HFFc6 (cell line): ENCODE measurements around the gene PDE4D. TPM values are rescaled to one million over a fixed set of nuclear protein-coding genes. Genes with fewer than 3 reads are reported as not detected.

Experiments
- DNase-seq: peaks from one replicate; pipeline ENCODE4 v3.0.0-alpha.2; 2018
- H3K27ac Mint-ChIP-seq: 2 replicates; pipeline ENCODE4 v1.8.0; 2020; ENCODE audit warnings: mild to moderate bottlenecking, mixed read lengths
- H3K27me3 Mint-ChIP-seq: 2 replicates; pipeline ENCODE4 v1.8.0; 2021; ENCODE audit warnings: mild to moderate bottlenecking, moderate library complexity, mixed read lengths; ENCODE audit not compliant: insufficient read depth
- H3K36me3 Mint-ChIP-seq: 2 replicates; pipeline ENCODE4 v1.8.0; 2021; ENCODE audit warnings: low read depth, mixed read lengths
- H3K4me1 Mint-ChIP-seq: 2 replicates; pipeline ENCODE4 v1.8.0; 2020; ENCODE audit warnings: low read depth, mixed read lengths
- H3K4me3 Mint-ChIP-seq: 2 replicates; pipeline ENCODE4 v1.8.0; 2020; ENCODE audit warnings: mild to moderate bottlenecking, moderate library complexity, mixed read lengths
- H3K9me3 Mint-ChIP-seq: 2 replicates; pipeline ENCODE4 v1.8.0; 2020; ENCODE audit warnings: mild to moderate bottlenecking, mixed read lengths
- total RNA-seq, 6 experiments: library from RNA; stranded (reverse); fragmentation: NEBNext Ultra II Directional; extraction: Animal tissue kit (Norgen Biotek cat#: 25700); gene quantifications; 2 replicates in 1 of 6; 3 replicates in 5 of 6; pipeline ENCODE4 v1.2.3, GENCODE V29; 2021
- TF ChIP-seq, protein P1 (sequence below): fragments of 200-600 bp; sonication (generic); IDR thresholded peaks from 2 replicates; pipeline ENCODE4 v1.5.0; 2021; ENCODE audit warnings: antibody characterized with exemption, mild to moderate bottlenecking

PDE4D gene
- total RNA-seq, 6 experiments from 2014 or later, result 1.8 to 7.3 (median 6.2) TPM

DNA sequence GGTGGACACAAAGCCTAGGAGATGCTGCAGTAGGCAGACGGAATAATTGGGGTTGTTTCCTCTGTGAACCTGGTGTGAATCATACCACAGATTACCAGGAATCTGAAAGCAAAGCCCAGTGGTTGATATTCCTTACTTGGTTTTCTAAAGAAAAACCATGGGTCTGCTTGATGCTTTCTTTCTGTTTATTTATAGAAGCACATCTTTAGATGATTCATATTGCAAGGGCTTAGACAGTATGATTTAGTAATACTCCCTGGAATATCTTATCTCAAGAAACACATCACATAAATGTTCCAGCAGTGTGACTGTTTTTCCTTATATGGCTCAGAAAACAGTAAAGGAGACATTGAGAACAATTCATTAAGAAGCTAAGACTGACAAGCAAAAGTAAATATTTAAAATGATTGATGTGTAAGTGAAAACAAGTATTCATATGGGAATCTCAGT lies 687.4 kb downstream of the PDE4D start:
- Mint-ChIP-seq H3K4me1 (peaks cover 14% of the 10 kb centered on the region), H3K9me3 (no peaks in the 10 kb centered on the region), H3K4me3 (no peak overlapping the region), H3K27me3 (no peaks in the 10 kb centered on the region; the same call in 1 of the 2 replicates), H3K27ac (no peak overlapping the region), H3K36me3 (no peaks in the 10 kb centered on the region)
- TF ChIP-seq, protein P1, sequence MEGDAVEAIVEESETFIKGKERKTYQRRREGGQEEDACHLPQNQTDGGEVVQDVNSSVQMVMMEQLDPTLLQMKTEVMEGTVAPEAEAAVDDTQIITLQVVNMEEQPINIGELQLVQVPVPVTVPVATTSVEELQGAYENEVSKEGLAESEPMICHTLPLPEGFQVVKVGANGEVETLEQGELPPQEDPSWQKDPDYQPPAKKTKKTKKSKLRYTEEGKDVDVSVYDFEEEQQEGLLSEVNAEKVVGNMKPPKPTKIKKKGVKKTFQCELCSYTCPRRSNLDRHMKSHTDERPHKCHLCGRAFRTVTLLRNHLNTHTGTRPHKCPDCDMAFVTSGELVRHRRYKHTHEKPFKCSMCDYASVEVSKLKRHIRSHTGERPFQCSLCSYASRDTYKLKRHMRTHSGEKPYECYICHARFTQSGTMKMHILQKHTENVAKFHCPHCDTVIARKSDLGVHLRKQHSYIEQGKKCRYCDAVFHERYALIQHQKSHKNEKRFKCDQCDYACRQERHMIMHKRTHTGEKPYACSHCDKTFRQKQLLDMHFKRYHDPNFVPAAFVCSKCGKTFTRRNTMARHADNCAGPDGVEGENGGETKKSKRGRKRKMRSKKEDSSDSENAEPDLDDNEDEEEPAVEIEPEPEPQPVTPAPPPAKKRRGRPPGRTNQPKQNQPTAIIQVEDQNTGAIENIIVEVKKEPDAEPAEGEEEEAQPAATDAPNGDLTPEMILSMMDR, result no peak
- DNase-seq, result peak; percentile 66

DNA sequence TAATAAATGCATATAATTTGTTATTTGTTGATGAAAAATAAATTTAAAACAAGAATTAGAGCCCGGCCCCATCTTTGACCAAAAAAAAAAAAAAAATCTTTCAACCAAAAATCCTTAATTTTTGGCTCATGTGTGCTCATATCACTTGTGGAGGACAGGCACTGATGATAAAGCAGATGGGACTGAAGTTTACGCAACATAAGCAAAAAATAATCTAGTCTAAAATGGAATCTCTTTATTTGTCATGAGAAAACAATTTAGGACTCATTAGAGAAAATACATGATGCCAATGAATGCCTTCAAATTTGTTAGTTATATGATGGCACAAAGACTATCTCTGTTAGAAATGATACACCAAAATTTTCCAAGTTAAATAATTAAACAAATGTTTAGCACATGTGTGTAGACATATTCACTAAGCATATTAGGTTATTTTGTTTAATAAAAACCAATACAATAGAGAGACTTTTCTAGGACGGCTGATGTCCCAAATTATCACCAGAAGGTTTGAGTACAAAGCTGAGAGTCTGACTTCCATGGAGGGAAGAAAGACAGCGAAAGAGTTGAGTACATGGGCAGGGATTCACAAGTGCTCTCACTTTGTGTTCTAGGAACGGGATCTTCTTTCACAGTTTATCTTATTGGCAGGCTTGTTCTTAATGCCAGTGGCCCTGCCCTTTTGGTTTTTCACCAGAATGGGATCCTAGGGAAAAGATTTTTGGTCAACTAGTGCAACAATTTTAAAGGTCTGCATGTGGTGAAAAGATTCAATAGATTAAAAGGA lies 689.2 kb downstream of the PDE4D start:
- H3K4me3 Mint-ChIP-seq, result no peak overlapping the region
- DNase-seq, result no peak
- H3K4me1 Mint-ChIP-seq, result peaks cover 14% of the 10 kb centered on the region
- no peaks in the 10 kb centered on the region; the same call in 1 of the 2 replicates for H3K27me3 Mint-ChIP-seq
- H3K9me3 Mint-ChIP-seq, result no peaks in the 10 kb centered on the region
- no peaks in the 10 kb centered on the region for H3K36me3 Mint-ChIP-seq
- H3K27ac Mint-ChIP-seq, result no peak overlapping the region
- TF ChIP-seq, protein P1, result no peak

DNA sequence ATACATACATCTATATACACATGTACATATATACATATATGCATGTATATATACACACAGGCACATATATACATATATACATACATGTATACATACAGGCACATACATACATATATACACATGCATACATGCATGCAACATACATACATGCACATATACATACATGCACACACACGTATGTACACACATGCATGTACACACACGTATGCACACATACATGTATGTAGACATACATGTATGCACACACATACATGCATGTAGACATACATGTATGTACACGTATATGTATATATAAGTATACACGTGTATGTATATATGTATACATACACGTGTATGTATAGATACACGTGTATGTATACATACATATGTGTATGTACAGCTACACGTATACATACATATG lies 693.7 kb downstream of the PDE4D start:
- H3K27me3 Mint-ChIP-seq, result peaks cover 5% of the 10 kb centered on the region; the same call in 1 of the 2 replicates
- H3K36me3 Mint-ChIP-seq, result no peaks in the 10 kb centered on the region
- no peak for DNase-seq
- no peak overlapping the region for H3K4me3 Mint-ChIP-seq
- no peak overlapping the region for H3K27ac Mint-ChIP-seq
- TF ChIP-seq, protein P1, result no peak
- no peaks in the 10 kb centered on the region for H3K4me1 Mint-ChIP-seq
- no peaks in the 10 kb centered on the region for H3K9me3 Mint-ChIP-seq

DNA sequence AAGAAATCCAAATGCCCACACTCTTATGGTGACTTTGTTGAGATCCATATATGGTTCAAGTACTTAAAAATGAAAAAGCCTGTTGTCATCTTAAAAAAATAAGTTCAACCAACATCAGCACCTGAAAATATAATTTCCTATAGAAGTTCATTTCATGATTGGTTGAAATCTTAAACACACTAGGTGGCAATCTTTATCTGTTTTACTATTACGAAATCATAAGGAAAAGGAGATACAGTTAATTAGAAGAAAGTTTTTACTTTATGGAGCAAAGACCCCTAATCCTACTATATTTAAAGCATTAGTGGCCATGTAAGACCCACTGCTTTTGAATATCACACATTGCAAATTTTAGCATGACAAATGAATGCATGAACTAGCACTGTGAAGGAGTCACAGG lies 694.7 kb downstream of the PDE4D start:
- TF ChIP-seq, protein P1, result no peak
- DNase-seq, result no peak
- no peak overlapping the region for H3K4me3 Mint-ChIP-seq
- H3K4me1 Mint-ChIP-seq, result peaks cover 8% of the 10 kb centered on the region
- no peak overlapping the region for H3K27ac Mint-ChIP-seq
- no peaks in the 10 kb centered on the region for H3K36me3 Mint-ChIP-seq
- no peaks in the 10 kb centered on the region; the same call in 1 of the 2 replicates for H3K9me3 Mint-ChIP-seq
- H3K27me3 Mint-ChIP-seq, result peaks cover 5% of the 10 kb centered on the region; the same call in 1 of the 2 replicates

DNA sequence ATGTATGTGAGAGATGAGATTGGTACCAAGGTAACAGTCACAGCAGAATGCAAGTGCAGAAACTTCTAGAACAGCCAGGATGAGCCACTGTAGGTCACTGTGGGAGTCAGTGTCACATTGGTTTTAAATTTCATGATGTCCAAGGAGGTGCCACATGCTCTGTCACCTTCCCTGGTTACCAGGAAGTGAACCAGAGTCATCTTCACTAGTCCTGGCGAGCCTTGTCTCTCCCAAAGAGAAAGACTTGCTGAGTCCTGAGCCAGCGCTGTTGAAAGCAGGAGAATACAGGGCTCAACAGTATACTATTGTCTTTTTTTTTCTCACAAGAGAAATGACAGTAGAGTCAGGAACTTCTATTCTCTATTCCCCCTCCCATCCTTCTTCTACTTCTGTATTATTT lies 695.2 kb downstream of the PDE4D start:
- TF ChIP-seq, protein P1, result no peak
- Mint-ChIP-seq H3K27ac (no peak overlapping the region), H3K9me3 (no peaks in the 10 kb centered on the region; the same call in 1 of the 2 replicates), H3K27me3 (peaks cover 5% of the 10 kb centered on the region; the same call in 1 of the 2 replicates), H3K36me3 (no peaks in the 10 kb centered on the region), H3K4me1 (peaks cover 13% of the 10 kb centered on the region), H3K4me3 (no peak overlapping the region)
- no peak for DNase-seq
